ENCODE results near the gene CFAP46.
"Not testable (repeated sequence)": the region's sequence is repeated elsewhere in the genome, so short reads cannot be mapped to it uniquely, and the experiment has no call there.

CFAP46 gene

GRCh38 chr10:132963430-132963960, 21.1 kb upstream of the CFAP46 start:
- DNase-seq (ENCODE audit: low read depth in 2 of 3, low spot score in 1 of 3): no peak

GRCh38 chr10:132962623-132963429, 20.5 kb upstream of the CFAP46 start:
- no peak for DNase-seq (ENCODE audit: low read depth in 2 of 3, low spot score in 1 of 3)

DNA sequence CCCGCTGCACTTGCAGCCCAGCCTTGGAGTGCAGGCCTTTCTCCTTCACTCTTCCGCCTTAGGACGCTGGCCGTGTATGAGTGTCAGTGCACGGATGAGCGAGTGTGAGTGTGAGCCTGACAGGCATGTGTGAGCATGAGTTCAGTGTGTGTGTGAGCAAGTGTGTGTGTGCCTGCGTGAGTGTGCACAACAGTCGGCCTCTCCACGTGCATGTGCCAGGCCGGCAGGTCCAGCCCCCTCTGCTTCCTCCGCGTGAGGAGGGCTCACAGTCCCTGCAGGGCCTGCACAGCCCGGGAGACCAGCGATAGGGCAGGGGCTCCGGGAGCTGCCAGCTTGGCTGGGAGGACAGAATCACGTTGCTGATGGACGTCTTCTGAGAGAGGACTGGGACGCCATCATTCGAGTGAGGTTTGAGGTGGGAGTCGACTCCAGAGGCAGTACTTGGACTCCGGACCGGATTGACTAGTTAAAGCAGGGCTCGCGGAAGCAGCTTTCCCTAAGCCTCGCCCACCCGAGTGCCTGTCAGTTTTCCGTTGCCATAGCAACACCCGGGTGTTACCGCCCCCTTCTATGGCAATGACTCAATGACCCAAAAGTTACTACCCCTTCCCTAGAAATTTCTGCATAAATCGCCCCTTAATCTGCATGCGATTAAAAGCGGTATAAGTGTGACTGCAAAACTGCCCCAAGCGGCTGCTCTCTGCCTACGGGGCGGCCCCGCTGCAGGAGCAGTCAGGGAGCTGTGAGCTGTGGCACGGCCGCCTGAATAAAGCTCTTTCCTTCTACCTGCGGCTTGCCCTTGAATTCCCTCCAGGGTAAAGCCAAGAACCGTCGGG, 19.6 kb upstream of the CFAP46 start:
- DNase-seq (ENCODE audit: low read depth in 2 of 3, low spot score in 1 of 3): peak; percentile 74 to 75 (median 74)

DNA sequence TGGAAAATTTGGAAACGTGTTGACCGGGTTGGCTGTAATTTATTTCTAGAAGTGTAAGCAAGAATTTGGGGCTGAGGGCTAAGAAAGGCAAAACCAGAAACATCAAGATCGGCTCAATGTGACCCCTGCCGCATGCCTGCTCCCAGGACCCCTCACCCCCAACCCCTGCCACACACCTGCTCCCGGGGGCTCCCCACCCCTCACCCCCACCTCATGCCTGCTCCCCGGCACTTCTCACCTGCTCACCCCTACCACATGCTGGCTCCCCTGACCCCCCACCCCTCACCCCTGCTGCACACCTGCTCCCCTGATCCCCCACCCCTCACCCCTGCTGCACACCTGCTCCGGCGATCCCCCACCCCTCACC, 19.0 kb upstream of the CFAP46 start:
- no peak for DNase-seq (ENCODE audit: low read depth in 2 of 3, low spot score in 1 of 3)

DNA sequence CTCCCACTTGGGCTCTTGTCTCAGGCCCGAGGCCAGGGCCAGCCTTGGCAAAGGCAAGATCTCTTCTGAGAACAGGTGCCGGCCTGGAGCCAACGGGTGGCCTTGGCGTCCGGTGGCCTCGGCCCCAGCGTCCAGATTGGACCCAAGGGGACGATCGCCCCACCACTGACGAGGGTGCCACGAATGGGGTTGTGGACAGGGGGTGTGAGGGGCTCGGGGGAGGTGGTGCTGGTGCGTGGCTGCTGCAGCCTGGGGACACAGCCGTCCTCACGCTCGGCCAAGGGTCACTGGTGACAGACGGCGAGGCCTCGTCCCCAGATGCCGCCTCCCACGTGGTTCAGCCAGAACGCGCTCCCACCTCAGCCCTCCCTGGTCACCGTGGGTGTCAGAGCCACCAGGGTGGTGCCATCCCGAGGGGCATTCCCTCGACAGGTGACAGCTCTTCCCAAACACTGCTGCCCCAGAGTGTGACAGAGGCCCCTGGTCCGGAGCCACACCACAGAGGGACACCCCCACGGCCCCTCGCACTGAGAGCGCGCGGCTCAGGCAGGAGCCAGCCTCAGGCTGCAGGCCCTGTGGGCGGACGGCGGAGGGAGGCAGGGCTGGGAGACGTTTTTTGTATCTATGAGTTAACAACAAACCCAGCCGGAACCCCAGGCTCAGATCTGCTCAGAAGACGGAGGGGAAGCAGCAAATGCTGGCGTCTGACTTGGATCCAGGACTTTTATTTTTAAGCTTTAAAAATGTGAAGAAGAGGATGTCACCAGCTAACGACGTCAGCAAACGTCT, 18.5 kb upstream of the CFAP46 start:
- no peak for DNase-seq (ENCODE audit: low read depth in 2 of 3, low spot score in 1 of 3)

DNA sequence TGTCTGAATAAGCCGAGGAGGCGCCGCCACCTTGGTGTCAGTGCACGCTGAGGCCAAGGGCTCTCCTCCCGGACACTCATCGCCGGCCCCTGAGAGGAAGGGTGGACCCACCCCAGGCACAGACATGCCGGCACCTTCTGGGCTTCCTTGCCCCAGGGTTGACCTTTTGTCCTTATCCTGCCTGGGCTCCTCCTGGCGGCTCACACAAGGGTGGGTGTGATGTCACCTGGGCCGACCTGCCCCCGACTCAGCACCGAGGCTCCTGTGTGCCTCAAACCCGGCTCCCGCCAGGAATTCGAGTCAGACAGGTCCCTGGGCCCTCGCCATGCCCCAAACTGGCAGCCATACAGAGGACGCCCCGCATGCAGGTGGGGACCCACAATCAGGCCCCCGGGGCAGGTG, 17.7 kb upstream of the CFAP46 start:
- DNase-seq (ENCODE audit: low read depth in 2 of 3, low spot score in 1 of 3): no peak

- no peak for DNase-seq (ENCODE audit: low read depth in 2 of 3, low spot score in 1 of 3)
Observed at GRCh38 chr10:132959559-132959961, 17.2 kb upstream of the CFAP46 start.

DNA sequence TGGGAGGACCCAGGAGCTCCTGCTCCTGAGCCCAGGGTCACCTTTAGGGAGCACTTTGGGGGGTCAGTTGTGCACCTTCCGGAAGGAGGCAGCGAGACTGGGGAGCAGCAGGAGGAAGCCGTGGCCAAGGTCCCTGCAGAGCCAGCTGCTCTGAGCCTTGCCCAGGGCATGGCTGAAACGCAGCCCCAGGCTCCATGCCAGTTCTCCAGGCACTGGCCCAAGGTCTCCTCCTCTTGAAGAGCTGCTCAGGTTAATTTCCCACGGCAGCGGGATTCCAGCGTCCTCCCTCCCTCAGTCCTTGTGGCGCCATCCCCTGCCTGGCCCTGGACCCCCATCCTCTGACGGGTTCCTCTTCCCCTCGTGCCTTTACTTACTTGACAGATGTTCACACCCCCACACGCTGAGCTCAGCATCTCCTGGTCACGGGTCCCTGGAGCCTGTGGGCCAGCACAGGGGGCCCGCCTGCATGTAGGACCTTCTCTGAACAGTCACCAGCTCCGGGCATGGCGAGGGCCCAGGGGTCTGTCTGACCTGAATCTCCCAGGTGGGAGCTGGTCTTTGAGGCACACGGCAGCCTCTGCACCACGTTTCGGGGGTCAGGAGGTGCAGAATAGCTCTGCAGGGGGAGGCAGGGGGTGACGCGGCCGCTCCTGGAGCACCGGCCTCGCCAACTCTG, 16.7 kb upstream of the CFAP46 start:
- no peak for DNase-seq (ENCODE audit: low read depth in 2 of 3, low spot score in 1 of 3)

DNA sequence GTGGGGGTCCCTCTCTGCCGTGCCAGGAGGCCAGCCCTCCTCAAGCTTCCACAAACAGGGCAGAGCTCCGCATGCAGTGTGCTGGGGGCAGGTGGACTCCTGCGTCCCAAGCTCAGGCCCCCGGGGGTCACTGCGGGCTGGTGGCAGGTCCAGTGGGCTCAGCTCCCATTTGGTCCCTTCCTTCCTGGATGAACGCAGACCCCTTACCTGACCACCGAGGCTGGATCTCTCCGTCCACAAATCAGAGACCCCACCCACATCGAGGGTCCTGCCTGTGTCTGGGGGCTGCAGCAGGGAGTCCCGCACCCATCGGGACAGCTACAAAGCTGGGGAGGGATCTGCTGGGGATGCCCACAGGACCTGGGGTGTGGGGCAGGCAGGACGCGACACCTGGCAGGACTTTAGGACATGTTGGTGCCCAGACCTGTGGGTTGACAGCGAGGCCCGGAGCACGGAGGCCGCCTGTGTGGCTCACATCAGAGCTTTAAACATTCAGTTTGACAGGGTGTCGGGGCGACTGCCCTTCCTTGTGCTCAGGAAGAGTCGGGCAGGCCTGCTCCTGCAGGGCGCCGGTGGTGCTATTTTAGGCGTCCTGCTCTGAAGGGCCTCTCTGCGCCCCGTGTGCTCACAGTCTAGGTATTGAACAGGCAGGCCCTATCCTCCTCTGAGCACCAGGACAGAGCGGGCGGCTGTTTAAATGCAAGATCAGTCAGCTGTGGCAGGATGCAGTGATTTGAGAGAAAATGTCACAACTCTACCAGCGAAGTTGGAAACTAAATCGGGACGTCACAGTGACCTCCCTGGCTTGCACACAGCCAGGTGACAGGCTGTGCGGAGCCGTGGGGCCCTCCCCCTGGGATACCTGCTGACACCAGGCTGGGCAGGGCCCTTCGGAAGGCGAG, 15.9 kb upstream of the CFAP46 start:
- DNase-seq (ENCODE audit: low read depth in 2 of 3, low spot score in 1 of 3): no peak

DNA sequence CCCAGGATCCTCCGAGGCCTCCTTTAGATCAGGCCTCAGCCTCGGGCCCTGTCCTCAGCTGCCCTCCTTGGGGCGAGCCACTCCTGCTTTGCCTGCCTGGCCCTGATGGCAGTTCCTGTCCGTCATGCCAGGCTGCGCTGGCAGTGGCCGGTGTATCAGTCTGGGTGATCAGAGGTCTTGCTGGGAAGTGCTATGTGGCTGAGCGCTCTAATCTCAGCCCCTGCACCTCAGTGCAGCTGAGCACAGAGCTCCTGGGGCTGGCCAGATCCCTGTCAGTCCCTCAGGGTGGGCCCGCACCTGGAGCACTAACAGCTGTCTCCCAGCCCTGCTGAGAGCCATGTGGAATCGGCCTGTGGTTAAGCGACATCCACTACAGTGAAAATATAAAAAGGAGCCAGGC, 14.8 kb upstream of the CFAP46 start:
- DNase-seq (ENCODE audit: low read depth in 2 of 3, low spot score in 1 of 3): no peak

DNA sequence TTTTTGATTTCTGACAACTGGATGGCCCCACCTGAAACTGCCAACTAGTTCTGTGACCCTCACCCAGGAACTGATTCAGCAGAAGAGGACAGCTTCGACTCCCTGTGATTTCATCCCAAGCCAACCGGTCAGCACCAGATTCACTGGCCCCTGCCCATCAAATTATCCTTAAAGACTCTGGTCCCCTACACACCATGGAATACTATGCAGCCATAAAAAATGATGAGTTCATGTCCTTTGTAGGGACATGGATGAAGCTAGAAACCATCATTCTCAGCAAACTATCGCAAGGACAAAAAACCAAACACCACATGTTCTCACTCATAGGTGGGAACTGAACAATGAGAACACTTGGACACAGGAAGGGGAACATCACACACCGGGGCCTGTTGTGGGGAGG, 13.9 kb upstream of the CFAP46 start:
- DNase-seq (ENCODE audit: low read depth in 2 of 3, low spot score in 1 of 3): not testable (repeated sequence)

DNA sequence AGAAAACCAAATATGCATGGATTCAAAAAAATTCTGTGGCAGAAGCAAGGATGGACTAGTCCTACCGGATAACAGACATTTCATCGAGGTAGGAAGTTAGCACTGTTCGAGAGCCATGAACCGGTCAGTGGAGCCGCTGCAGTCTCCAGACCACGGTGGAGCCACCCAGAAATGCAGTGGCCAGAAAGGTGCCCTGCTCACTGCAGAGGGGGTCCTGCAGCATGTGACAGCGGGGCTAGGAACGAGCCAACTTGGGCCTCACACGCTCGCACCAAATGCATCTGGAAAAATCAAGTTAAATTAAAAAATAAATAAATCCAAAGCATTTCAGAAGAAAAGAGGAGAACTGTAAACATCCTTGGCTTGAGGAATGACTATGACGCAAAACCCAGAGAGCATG, 13.1 kb upstream of the CFAP46 start:
- no peak for DNase-seq (ENCODE audit: low read depth in 2 of 3, low spot score in 1 of 3)

DNA sequence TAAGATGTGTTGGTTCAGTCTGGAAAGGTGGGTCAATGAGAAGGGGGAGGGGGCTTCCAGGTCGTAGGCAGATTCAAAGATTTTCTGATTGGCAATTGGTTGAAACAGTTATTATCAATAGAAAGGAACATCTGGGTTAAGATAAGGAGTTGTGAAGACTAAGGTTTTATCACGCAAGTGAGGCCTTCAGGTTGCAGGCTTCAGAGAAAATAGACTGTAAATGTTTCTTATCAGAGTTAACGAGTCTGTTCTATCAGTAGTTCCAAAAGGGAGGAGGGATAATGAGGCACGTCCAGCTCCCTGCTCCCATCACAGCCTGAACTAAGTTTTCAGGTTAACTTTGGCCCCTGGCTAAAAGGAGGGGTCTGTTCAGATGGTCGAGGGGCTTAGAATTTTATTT, 11.1 kb upstream of the CFAP46 start:
- no peak for DNase-seq (ENCODE audit: low read depth in 2 of 3, low spot score in 1 of 3)

GRCh38 chr10:132951926-132952325, 9.6 kb upstream of the CFAP46 start:
- DNase-seq (ENCODE audit: low read depth in 2 of 3, low spot score in 1 of 3): no peak

- no peak for DNase-seq (ENCODE audit: low read depth in 2 of 3, low spot score in 1 of 3)
Observed at GRCh38 chr10:132948351-132948750, 6.0 kb upstream of the CFAP46 start.

GRCh38 chr10:132947843-132948242, 5.5 kb upstream of the CFAP46 start:
- no peak for DNase-seq (ENCODE audit: low read depth in 2 of 3, low spot score in 1 of 3)

GRCh38 chr10:132946806-132947546, 4.6 kb upstream of the CFAP46 start:
- DNase-seq (ENCODE audit: low read depth in 2 of 3, low spot score in 1 of 3): no peak

GRCh38 chr10:132946311-132946710, 3.9 kb upstream of the CFAP46 start:
- DNase-seq (ENCODE audit: low read depth in 2 of 3, low spot score in 1 of 3): no peak

GRCh38 chr10:132945894-132946255, 3.5 kb upstream of the CFAP46 start:
- no peak for DNase-seq (ENCODE audit: low read depth in 2 of 3, low spot score in 1 of 3)
